H1 (cell line): ENCODE measurements around the gene PTPRE. TPM values are rescaled to one million over a fixed set of nuclear protein-coding genes. Genes with fewer than 3 reads are reported as not detected.

Source experiments
- BACH1 ChIP-seq: IDR thresholded peaks from 2 replicates; pipeline ENCODE4 v1.6.1; 2012; ENCODE audit warnings: low read length, improper control_type of control experiment
- BCL11A ChIP-seq, 2 experiments: IDR thresholded peaks; one replicate each; pipeline ENCODE4 v1.6.1; 2011; ENCODE audit warnings: low read depth in 2 of 2, low read length in 2 of 2, mild to moderate bottlenecking in 2 of 2
- CHD2 ChIP-seq: IDR thresholded peaks from 2 replicates; pipeline ENCODE4 v1.6.1; 2012; ENCODE audit warnings: low read length, improper control_type of control experiment
- EGR1 ChIP-seq: IDR thresholded peaks from 2 replicates; pipeline ENCODE4 v1.6.1; 2011; ENCODE audit warnings: low read depth, low read length, borderline replicate concordance
- GTF2F1 ChIP-seq: IDR thresholded peaks from 2 replicates; pipeline ENCODE4 v1.6.1; 2012; ENCODE audit warnings: low read depth, low read length, improper control_type of control experiment, borderline replicate concordance
- KDM5A ChIP-seq: fragments of 200-600 bp; IDR thresholded peaks from 2 replicates; pipeline ENCODE4 v1.7.1; 2012; ENCODE audit warnings: mild to moderate bottlenecking, low read length, inconsistent platforms, mixed read lengths
- PHF8 ChIP-seq: fragments of 200-600 bp; sonication (generic); conservative IDR thresholded peaks from 2 replicates; pipeline ENCODE4 v1.7.1; 2012; ENCODE audit warnings: low read depth, mild to moderate bottlenecking, inconsistent platforms, low read length, moderate library complexity
- POU5F1 ChIP-seq: IDR thresholded peaks from 2 replicates; pipeline ENCODE4 v1.6.1; 2011; ENCODE audit warnings: low read depth, mild to moderate bottlenecking, low read length, moderate library complexity
- SP2 ChIP-seq: IDR thresholded peaks from 2 replicates; pipeline ENCODE4 v1.6.1; 2012; ENCODE audit warnings: mild to moderate bottlenecking, low read length, inconsistent platforms
- SRF ChIP-seq: IDR thresholded peaks from 2 replicates; pipeline ENCODE4 v1.6.1; 2011; ENCODE audit warnings: mild to moderate bottlenecking, low read depth, low read length, moderate library complexity
- TAF1 ChIP-seq: IDR thresholded peaks from 2 replicates; pipeline ENCODE4 v1.6.1; 2011; ENCODE audit warnings: mild to moderate bottlenecking, low read depth, low read length
- polyA plus RNA-seq, 7 experiments: library from polyadenylated mRNA; depleted of rRNA in 3 of 7; stranded (reverse) in 5 of 7; unstranded in 2 of 7; fragments of >200 nt in 5 of 7; fragments of 200-250 nt in 2 of 7; gene quantifications; 1 replicate in 5 of 7; 2 replicates in 1 of 7; 4 replicates in 1 of 7; pipeline versions ENCODE4 v1.2.1 to v1.2.3, GENCODE V29; 2011 to 2013; ENCODE audit warnings: missing spikeins in 2 of 7, mixed read lengths in 2 of 7
- total RNA-seq: library from RNA; stranded (reverse); fragmentation: NEBNext Ultra II Directional; extraction: Animal tissue kit (Norgen Biotek cat#: 25700); gene quantifications from 2 replicates; pipeline ENCODE4 v1.2.1, GENCODE V29; 2021

Gene PTPRE
- total and polyA plus RNA-seq, 2 of the 8 experiments (the other 6 are each of a cell fraction or from before 2014, with no cell fraction given) = 0.33 to 0.54 TPM

GRCh38 chr10:127983344-127984100, 76.6 kb downstream of the PTPRE start (continued):
- TF ChIP-seq BACH1 (no peak), SRF (no peak), CHD2 (no peak), TAF1 (no peak), EGR1 (no peak), SP2 (no peak), POU5F1 (no peak), PHF8 (no peak), GTF2F1 (no peak), BCL11A (IDR thresholded peaks at IDR 0.05; ENCODE audit: low read depth in 2 of 2, low read length in 2 of 2) (no peak), KDM5A (no peak)
